Activated CD4-positive, CD25-positive, alpha-beta regulatory T cell treated with anti-CD3 and anti-CD28 coated beads, Interleukin-2, amount 50 U/mL, for 72 hours (primary cell): ENCODE data around the gene FAHD1.

Source experiments
- DNase-seq: peaks from one replicate; pipeline ENCODE4 v3.0.0; 2021

FAHD1 gene

GRCh38 chr16:1818204-1818872, 8.7 kb upstream of the FAHD1 start:
- no peak for DNase-seq

- no peak for DNase-seq
Observed at GRCh38 chr16:1818873-1819525, 8.0 kb upstream of the FAHD1 start.

GRCh38 chr16:1819611-1820010, 7.4 kb upstream of the FAHD1 start:
- no peak for DNase-seq

GRCh38 chr16:1820096-1820945, 6.7 kb upstream of the FAHD1 start:
- no peak for DNase-seq

- no peak for DNase-seq
Observed at GRCh38 chr16:1820946-1821290, 6.1 kb upstream of the FAHD1 start.

- DNase-seq: no peak
Observed at GRCh38 chr16:1821861-1822611, 5.0 kb upstream of the FAHD1 start.

- DNase-seq: no peak
Observed at GRCh38 chr16:1822801-1823200, 4.2 kb upstream of the FAHD1 start.

- no peak for DNase-seq
Observed at GRCh38 chr16:1823821-1824220, 3.2 kb upstream of the FAHD1 start.

GRCh38 chr16:1825381-1825863, 1.6 kb upstream of the FAHD1 start:
- no peak for DNase-seq

- peak; percentile 77 for DNase-seq
Observed at GRCh38 chr16:1825864-1826690, 929 bp upstream of the FAHD1 start.

- DNase-seq: no peak
Observed at GRCh38 chr16:1828645-1829410, 1.8 kb downstream of the FAHD1 start.

GRCh38 chr16:1830213-1830612, 3.2 kb downstream of the FAHD1 start:
- no peak for DNase-seq

- DNase-seq: no peak
Observed at GRCh38 chr16:1831186-1832075, 4.4 kb downstream of the FAHD1 start.

GRCh38 chr16:1832838-1833454, 5.9 kb downstream of the FAHD1 start:
- no peak for DNase-seq

- DNase-seq: no peak
Observed at GRCh38 chr16:1834096-1834495, 7.1 kb downstream of the FAHD1 start.

GRCh38 chr16:1839554-1839953, 12.5 kb downstream of the FAHD1 start:
- no peak for DNase-seq

- no peak for DNase-seq
Observed at GRCh38 chr16:1845985-1846384, 19.0 kb downstream of the FAHD1 start.

- DNase-seq: no peak
Observed at GRCh38 chr16:1846416-1846815, 19.4 kb downstream of the FAHD1 start.

GRCh38 chr16:1850981-1851380, 24.0 kb downstream of the FAHD1 start:
- no peak for DNase-seq

- DNase-seq: no peak
Observed at GRCh38 chr16:1851793-1852192, 24.8 kb downstream of the FAHD1 start.
